Esophagus muscularis mucosa (tissue), 4 donors: ENCODE data around the gene TPD52L2. TPM values are rescaled to one million over a fixed set of nuclear protein-coding genes. Genes with fewer than 3 reads are reported as not detected.

Experiments used
- DNase-seq: peaks from one replicate; pipeline ENCODE4 v3.0.0-alpha.2; 2017; ENCODE audit errors: extremely low spot score
- H3K27ac ChIP-seq, 4 donors: fragments of 200-600 bp; sonication (generic); replicated peaks in 1 of 4; 1 replicate in 3 of 4; 2 replicates in 1 of 4; pipeline ENCODE4 v1.5.1; 2016 to 2019; ENCODE audit warnings: mild to moderate bottlenecking in 1 of 4
- H3K27me3 ChIP-seq, 4 donors: fragments of 200-600 bp; sonication (generic); one replicate each; pipeline versions ENCODE4 v1.5.1 to v1.6.0; 2016 to 2019
- H3K36me3 ChIP-seq, 4 donors: fragments of 200-600 bp; sonication (generic); one replicate each; pipeline ENCODE4 v1.5.1; 2016 to 2019
- H3K4me1 ChIP-seq, 4 donors: fragments of 200-600 bp; sonication (generic); one replicate each; pipeline ENCODE4 v1.5.1; 2016 to 2019
- H3K4me3 ChIP-seq, 4 donors: fragments of 200-600 bp; sonication (generic); 1 replicate in 2 of 4; 2 replicates in 2 of 4; pipeline ENCODE4 v1.5.1; 2016 to 2019; ENCODE audit warnings: mild to moderate bottlenecking in 4 of 4, moderate library complexity in 1 of 4
- H3K9me3 ChIP-seq, 4 donors: fragments of 200-600 bp; sonication (generic); 1 replicate in 3 of 4; 2 replicates in 1 of 4; pipeline ENCODE4 v1.5.1; 2016 to 2019
- EP300 ChIP-seq: sonication (generic); formaldehyde crosslinking; IDR thresholded peaks from one replicate; pipeline ENCODE4 v1.6.1; 2017; ENCODE audit warnings: antibody characterized with exemption
- POLR2A ChIP-seq: fragments of 450-650 bp; IDR thresholded peaks from one replicate; pipeline ENCODE4 v1.6.1; 2017; ENCODE audit warnings: antibody characterized with exemption, moderate library complexity, mild to moderate bottlenecking, low read depth
- POLR2AphosphoS5 ChIP-seq, 2 donors: sonication (generic); formaldehyde crosslinking; IDR thresholded peaks; one replicate each; pipeline ENCODE4 v1.6.1; 2017; ENCODE audit warnings: antibody characterized with exemption in 2 of 2
- WGBS: methylation state at CpG from one replicate; pipeline ENCODE4 v1.1.5; 2018; 5-methylcytosine and 5-hydroxymethylcytosine counted together
- intact Hi-C: fragments of 100-400 bp; cut with DNase I; formaldehyde crosslinking; loops from one replicate; pipeline ENCODE4 v1.15.1; 2023
- total RNA-seq, 4 donors: library from RNA; depleted of rRNA; stranded (reverse); fragments of >200 nt; gene quantifications; one replicate each; pipeline versions ENCODE4 v1.1.0 to v1.2.1, GENCODE V29; 2016
- TF ChIP-seq, protein P1 (sequence below), 3 experiments: fragments of 200-600 bp in 2 of 3; fragments of 450-650 bp in 1 of 3; sonication (generic) in 2 of 3; IDR thresholded peaks; one replicate each; pipeline ENCODE4 v1.5.1; 2017 to 2019; ENCODE audit warnings: antibody characterized with exemption in 3 of 3, mild to moderate bottlenecking in 2 of 3, moderate library complexity in 1 of 3

Gene TPD52L2
- total RNA-seq, 4 donors from 2014 or later = 110 to 162 (median 134) TPM

DNA sequence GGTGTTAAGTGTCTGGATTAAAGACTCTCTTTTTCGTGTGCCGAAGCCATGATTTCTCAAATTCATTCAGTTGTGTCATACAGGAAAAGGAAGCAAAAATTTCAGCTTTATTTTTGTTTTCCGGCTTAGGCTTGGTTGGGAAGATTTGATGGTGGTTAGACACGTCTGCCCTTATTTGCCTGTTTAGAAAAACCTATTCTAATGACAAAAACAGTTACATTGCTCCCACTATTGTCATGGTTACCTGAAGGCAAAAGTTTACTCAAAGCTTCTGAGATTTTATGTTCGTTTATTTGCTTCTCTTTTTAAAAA lies 30.8 kb downstream of the TPD52L2 start:
- H3K27me3 ChIP-seq = no peaks in the 10 kb centered on the region
- TF ChIP-seq EP300 (no peak), POLR2A (no peak), POLR2AphosphoS5 (IDR thresholded peaks at IDR 0.05) (no peak)
- TF ChIP-seq, protein P1, sequence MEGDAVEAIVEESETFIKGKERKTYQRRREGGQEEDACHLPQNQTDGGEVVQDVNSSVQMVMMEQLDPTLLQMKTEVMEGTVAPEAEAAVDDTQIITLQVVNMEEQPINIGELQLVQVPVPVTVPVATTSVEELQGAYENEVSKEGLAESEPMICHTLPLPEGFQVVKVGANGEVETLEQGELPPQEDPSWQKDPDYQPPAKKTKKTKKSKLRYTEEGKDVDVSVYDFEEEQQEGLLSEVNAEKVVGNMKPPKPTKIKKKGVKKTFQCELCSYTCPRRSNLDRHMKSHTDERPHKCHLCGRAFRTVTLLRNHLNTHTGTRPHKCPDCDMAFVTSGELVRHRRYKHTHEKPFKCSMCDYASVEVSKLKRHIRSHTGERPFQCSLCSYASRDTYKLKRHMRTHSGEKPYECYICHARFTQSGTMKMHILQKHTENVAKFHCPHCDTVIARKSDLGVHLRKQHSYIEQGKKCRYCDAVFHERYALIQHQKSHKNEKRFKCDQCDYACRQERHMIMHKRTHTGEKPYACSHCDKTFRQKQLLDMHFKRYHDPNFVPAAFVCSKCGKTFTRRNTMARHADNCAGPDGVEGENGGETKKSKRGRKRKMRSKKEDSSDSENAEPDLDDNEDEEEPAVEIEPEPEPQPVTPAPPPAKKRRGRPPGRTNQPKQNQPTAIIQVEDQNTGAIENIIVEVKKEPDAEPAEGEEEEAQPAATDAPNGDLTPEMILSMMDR (IDR thresholded peaks at IDR 0.05) = no peak
- peaks cover 1 to 16% (median 12%) of the 10 kb centered on the region in 4 donors for H3K36me3 ChIP-seq
- H3K9me3 ChIP-seq = no peaks in the 10 kb centered on the region
- 0% methylated on average over 5 of the region's 5 CpGs for WGBS
- H3K4me1 ChIP-seq = peaks cover 24 to 60% (median 53%) of the 10 kb centered on the region in 4 donors
- peak overlapping the region; percentile 76 to 86 (median 80) for H3K27ac ChIP-seq
- intact Hi-C loops = no loop called here
- no peak for DNase-seq
- H3K4me3 ChIP-seq = peak overlapping the region; percentile 64 to 83 (median 68)

DNA sequence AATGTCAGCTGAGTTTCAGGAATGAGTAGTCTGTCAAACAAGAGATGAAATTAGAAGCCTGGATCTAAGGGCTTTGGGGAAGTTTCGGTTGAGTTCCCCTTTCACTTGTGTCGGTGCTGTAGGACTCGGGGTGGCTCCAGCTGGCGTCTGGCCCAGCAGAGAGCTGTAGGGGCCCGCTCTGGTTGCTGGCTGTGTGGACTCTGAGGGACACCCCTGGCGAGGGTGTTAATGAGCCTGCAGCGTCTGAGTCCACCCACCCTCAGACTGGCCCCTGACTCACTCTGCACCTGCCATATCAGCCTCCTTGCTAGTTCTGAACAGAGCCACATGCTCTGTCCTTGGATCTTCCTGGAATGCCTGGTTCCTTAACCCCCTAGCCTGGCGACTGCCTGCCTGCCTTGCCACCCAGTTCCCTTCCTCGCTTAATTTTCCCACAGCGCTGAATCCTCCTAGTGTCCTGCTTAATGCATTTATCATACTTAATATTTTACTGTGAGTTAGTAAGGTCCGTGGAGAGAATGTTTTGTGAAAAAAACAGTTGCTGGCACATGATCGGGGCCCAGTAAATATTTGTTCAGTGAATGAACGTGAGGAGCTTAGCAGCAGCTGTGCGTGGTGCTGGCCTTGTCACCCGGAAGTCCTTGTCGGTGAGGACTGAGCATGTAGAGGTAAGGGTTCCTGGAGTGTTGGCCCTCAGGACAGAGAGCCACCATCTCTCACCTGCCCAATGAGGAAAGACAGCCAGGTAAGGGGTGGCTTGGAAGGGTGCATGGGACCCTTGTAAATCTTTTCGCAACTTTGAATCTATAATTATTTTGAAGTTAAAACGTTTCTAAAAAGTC lies 31.4 kb downstream of the TPD52L2 start:
- 11% methylated on average over 17 of the region's 18 CpGs for WGBS
- intact Hi-C loops = no loop called here
- Histone ChIP-seq H3K27me3 (no peaks in the 10 kb centered on the region), H3K4me3 (peak overlapping the region; percentile 64 to 83 (median 68)), H3K36me3 (peaks cover 0 to 13% (median 6%) of the 10 kb centered on the region in 4 donors), H3K27ac (peak overlapping the region; percentile 76 to 86 (median 80)), H3K9me3 (no peaks in the 10 kb centered on the region), H3K4me1 (peaks cover 24 to 66% (median 58%) of the 10 kb centered on the region in 4 donors)
- DNase-seq = no peak
- TF ChIP-seq EP300 (no peak), POLR2AphosphoS5 (IDR thresholded peaks at IDR 0.05) (no peak), POLR2A (no peak)
- TF ChIP-seq, protein P1 (IDR thresholded peaks at IDR 0.05) = no peak

- Histone ChIP-seq H3K4me3 (no peak overlapping the region), H3K36me3 (peaks cover 0 to 9% (median 0%) of the 10 kb centered on the region in 4 donors), H3K27me3 (no peaks in the 10 kb centered on the region), H3K4me1 (peaks cover 24 to 68% (median 67%) of the 10 kb centered on the region in 4 donors), H3K9me3 (no peaks in the 10 kb centered on the region), H3K27ac (no peak overlapping the region)
- intact Hi-C loops = no loop called here
- TF ChIP-seq POLR2A (no peak), POLR2AphosphoS5 (IDR thresholded peaks at IDR 0.05) (no peak), EP300 (no peak)
- TF ChIP-seq, protein P1 (IDR thresholded peaks at IDR 0.05) = no peak
- 83% methylated on average over 6 of the region's 6 CpGs for WGBS
- DNase-seq = no peak
Observed at GRCh38 chr20:63897978-63898561, 33.0 kb downstream of the TPD52L2 start.

DNA sequence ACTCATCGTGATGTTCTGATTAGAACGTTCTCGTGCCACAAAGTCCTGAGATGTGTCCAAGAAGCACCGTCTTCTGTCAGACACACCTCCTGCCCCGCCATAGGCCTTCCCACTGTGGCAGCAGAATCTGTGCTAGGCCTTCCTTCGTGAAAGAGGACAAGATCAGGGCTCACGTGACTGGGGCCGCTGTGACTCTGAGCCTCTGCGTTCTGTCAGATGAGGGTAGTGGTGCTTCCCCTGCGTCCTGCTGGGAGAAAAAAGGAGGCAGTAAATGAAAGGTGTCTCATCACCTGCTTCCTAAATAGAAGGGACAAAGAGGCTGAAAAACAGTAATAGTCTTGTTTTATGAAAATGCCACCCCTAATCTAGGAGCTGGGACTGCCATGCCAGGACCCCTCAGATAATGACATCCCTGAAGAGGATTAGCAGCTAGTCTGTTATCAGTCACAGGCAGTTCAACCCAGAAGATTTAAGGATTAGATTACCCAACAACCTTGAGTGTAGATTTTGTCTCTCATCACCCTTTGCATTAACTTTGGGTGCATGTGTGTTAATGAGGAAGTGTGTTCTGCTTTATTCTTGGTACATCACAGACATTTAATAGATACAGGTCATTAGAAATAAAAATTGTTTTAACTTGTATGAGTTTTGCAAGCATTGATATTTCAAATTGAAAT lies 34.0 kb downstream of the TPD52L2 start:
- no peak overlapping the region for H3K4me3 ChIP-seq
- H3K9me3 ChIP-seq = no peaks in the 10 kb centered on the region
- peaks cover 24 to 66% (median 63%) of the 10 kb centered on the region in 4 donors for H3K4me1 ChIP-seq
- 76% methylated on average over 9 of the region's 10 CpGs for WGBS
- H3K36me3 ChIP-seq = peaks cover 0 to 9% (median 0%) of the 10 kb centered on the region in 4 donors
- DNase-seq = no peak
- TF ChIP-seq POLR2AphosphoS5 (IDR thresholded peaks at IDR 0.05) (no peak), EP300 (no peak), POLR2A (no peak)
- intact Hi-C loops = no loop called here
- no peaks in the 10 kb centered on the region for H3K27me3 ChIP-seq
- H3K27ac ChIP-seq = no peak overlapping the region

GRCh38 chr20:63900413-63900812 lies 35.3 kb downstream of the TPD52L2 start:
- intact Hi-C loops = no loop called here
- DNase-seq = no peak
- Histone ChIP-seq H3K4me1 (peaks cover 19 to 64% (median 55%) of the 10 kb centered on the region in 4 donors), H3K9me3 (no peaks in the 10 kb centered on the region), H3K27me3 (no peaks in the 10 kb centered on the region), H3K36me3 (peaks cover 0 to 9% (median 0%) of the 10 kb centered on the region in 4 donors), H3K4me3 (no peak overlapping the region), H3K27ac (no peak overlapping the region)
- 72% methylated on average over 3 of the region's 3 CpGs for WGBS
- TF ChIP-seq POLR2AphosphoS5 (IDR thresholded peaks at IDR 0.05) (no peak), EP300 (no peak), POLR2A (no peak)
- TF ChIP-seq, protein P1 (IDR thresholded peaks at IDR 0.05) = no peak
